ENCODE measurements around the gene BAAT. TPM values are rescaled to one million over a fixed set of nuclear protein-coding genes. Genes with fewer than 3 reads are reported as not detected.

The BAAT gene
- total RNA-seq, 1 donor from 2014 or later: not detected

- no peak for DNase-seq (ENCODE audit: low spot score)
Measured at GRCh38 chr9:101315112-101315450, 69.7 kb downstream of the BAAT start.

- DNase-seq (ENCODE audit: low spot score): no peak
Measured at GRCh38 chr9:101312661-101313060, 72.1 kb downstream of the BAAT start.

- no peak for DNase-seq (ENCODE audit: low spot score)
Measured at GRCh38 chr9:101311758-101312420, 72.9 kb downstream of the BAAT start.

GRCh38 chr9:101311191-101311590 is 73.6 kb downstream of the BAAT start:
- DNase-seq (ENCODE audit: low spot score): no peak

Other genes with a start within 250 kb of the BAAT start
- gene MRPL50, start 13.6 kb upstream of the BAAT start, total RNA-seq: 11.9 TPM
- 21.5 TPM for gene ZNF189, start 13.8 kb upstream of the BAAT start, total RNA-seq
- gene ALDOB, start 50.8 kb upstream of the BAAT start, total RNA-seq: 0.70 TPM
- 41.4 TPM for gene RNF20, start 148.8 kb upstream of the BAAT start, total RNA-seq
- not detected for gene PPP3R2, start 210.0 kb upstream of the BAAT start, total RNA-seq